PC-3 (cell line): ENCODE data around the gene HK1.

Source experiments
- CTCF ChIP-seq: fragments of 300-600 bp; sonication (generic); conservative IDR thresholded peaks from 2 replicates; pipeline ENCODE4 v1.5.1; 2017; ENCODE audit warnings: antibody characterized with exemption, low read depth, mild to moderate bottlenecking, low read length
- EZH2phosphoT487 ChIP-seq: fragments of 300-600 bp; sonication (generic); IDR thresholded peaks from 2 replicates; pipeline ENCODE4 v1.6.1; 2018; ENCODE audit warnings: mild to moderate bottlenecking, antibody characterized with exemption, low read length, borderline replicate concordance

DNA sequence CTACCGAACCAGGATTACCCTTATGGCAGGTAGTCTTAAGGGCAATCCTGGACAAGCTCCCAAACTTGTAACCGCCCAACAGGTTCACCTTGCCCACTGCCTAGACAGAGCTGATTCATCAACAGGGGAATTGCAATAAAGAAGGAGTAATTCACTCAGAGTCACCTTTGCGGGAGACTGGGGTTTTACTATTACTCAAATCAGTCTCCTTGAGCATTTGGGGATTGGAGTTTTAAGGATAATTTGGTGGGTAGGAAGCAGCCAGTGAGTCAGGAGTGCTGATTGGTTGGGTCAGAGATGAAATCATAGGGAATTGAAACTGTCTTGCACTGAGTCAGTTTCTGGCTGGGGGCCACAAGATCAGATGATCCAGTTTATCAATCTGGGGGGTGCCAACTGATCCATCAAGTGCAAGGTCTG is 25.3 kb downstream of the HK1 start:
- no peak for TF ChIP-seq CTCF
- TF ChIP-seq EZH2phosphoT487 = no peak
